Measurements from ENCODE around the gene ATP8B3.
A peak's percentile ranks its signal among the peaks of the same experiment; 100 is the strongest.

The ATP8B3 gene

GRCh38 chr19:1816530-1817298 is 4.6 kb upstream of the ATP8B3 start:
- Histone ChIP-seq H3K4me3 (ENCODE audit: low read depth, low read length) (no peak overlapping the region), H3K36me3 (ENCODE audit: control insufficient read depth in 2 of 2, insufficient read depth in 1 of 2, low read length in 2 of 2) (peaks cover 7 to 63% of the 10 kb centered on the region in 2 experiments; a peak in 2 of 3 replicates), H3K9me3 (ENCODE audit: control insufficient read depth, insufficient read depth, low read depth, low read length) (no peaks in the 10 kb centered on the region), H3K4me1 (ENCODE audit: control insufficient read depth, insufficient read depth, low read length) (no peaks in the 10 kb centered on the region), H3K27ac (ENCODE audit: extremely low read depth, low read depth, low read length) (no peak overlapping the region)
- TF ChIP-seq SALL2 (tag by site-specific recombination; IDR thresholded peaks at IDR 0.05; ENCODE audit: borderline replicate concordance) (no peak), ZNF777 (tag by site-specific recombination; IDR thresholded peaks at IDR 0.05; ENCODE audit: borderline replicate concordance) (no peak), ZNF561 (tag by site-specific recombination; IDR thresholded peaks at IDR 0.05; ENCODE audit: borderline replicate concordance) (no peak), ZNF658 (tag by site-specific recombination; IDR thresholded peaks at IDR 0.05) (no peak), SP3 (tag by site-specific recombination; IDR thresholded peaks at IDR 0.05) (no peak), ZNF514 (tag by site-specific recombination; IDR thresholded peaks at IDR 0.05) (no peak), ZNF623 (tag by site-specific recombination; IDR thresholded peaks at IDR 0.05) (no peak), ZNF664 (tag by site-specific recombination; IDR thresholded peaks at IDR 0.05) (no peak), OSR2 (tag by site-specific recombination; IDR thresholded peaks at IDR 0.05) (no peak), ZNF768 (tag by site-specific recombination; IDR thresholded peaks at IDR 0.05) (no peak), KLF8 (tag by site-specific recombination; IDR thresholded peaks at IDR 0.05) (no peak), ZNF112 (tag by site-specific recombination; IDR thresholded peaks at IDR 0.05) (no peak), ZNF510 (tag by site-specific recombination; IDR thresholded peaks at IDR 0.05; ENCODE audit: insufficient replicate concordance) (no peak), MYNN (tag by site-specific recombination; IDR thresholded peaks at IDR 0.05; ENCODE audit: borderline replicate concordance) (no peak), ZNF701 (tag by site-specific recombination; IDR thresholded peaks at IDR 0.05) (no peak)
- TF ChIP-seq, protein P1, sequence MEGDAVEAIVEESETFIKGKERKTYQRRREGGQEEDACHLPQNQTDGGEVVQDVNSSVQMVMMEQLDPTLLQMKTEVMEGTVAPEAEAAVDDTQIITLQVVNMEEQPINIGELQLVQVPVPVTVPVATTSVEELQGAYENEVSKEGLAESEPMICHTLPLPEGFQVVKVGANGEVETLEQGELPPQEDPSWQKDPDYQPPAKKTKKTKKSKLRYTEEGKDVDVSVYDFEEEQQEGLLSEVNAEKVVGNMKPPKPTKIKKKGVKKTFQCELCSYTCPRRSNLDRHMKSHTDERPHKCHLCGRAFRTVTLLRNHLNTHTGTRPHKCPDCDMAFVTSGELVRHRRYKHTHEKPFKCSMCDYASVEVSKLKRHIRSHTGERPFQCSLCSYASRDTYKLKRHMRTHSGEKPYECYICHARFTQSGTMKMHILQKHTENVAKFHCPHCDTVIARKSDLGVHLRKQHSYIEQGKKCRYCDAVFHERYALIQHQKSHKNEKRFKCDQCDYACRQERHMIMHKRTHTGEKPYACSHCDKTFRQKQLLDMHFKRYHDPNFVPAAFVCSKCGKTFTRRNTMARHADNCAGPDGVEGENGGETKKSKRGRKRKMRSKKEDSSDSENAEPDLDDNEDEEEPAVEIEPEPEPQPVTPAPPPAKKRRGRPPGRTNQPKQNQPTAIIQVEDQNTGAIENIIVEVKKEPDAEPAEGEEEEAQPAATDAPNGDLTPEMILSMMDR (tag by site-specific recombination; IDR thresholded peaks at IDR 0.05): no peak
- ChIA-PET POLR2A (interaction anchor here (0.5 kb wide), 1 partner anchor 18 kb away, joined by 4 read pairs; no protein-coding TSS in a partner anchor), CTCF (interaction anchor here (0.9 kb wide), 1 partner anchor 21 kb away, joined by 3 read pairs; no protein-coding TSS in a partner anchor)

GRCh38 chr19:1815605-1816529 is 3.8 kb upstream of the ATP8B3 start:
- Histone ChIP-seq H3K36me3 (ENCODE audit: control insufficient read depth in 2 of 2, insufficient read depth in 1 of 2, low read length in 2 of 2) (peaks cover 5 to 57% of the 10 kb centered on the region in 2 experiments; a peak in 2 of 3 replicates), H3K4me3 (ENCODE audit: low read depth, low read length) (no peak overlapping the region), H3K27ac (ENCODE audit: extremely low read depth, low read depth, low read length) (no peak overlapping the region), H3K4me1 (ENCODE audit: control insufficient read depth, insufficient read depth, low read length) (no peaks in the 10 kb centered on the region), H3K9me3 (ENCODE audit: control insufficient read depth, insufficient read depth, low read depth, low read length) (no peaks in the 10 kb centered on the region)
- POLR2A ChIA-PET: interaction anchor here (0.5 kb wide), 1 partner anchor 17 kb away, joined by 4 read pairs; no protein-coding TSS in a partner anchor
- TF ChIP-seq ZNF341 (tag by site-specific recombination; IDR thresholded peaks at IDR 0.05; ENCODE audit: low read depth): no peak
- TF ChIP-seq ZNF629 (tag by site-specific recombination; IDR thresholded peaks at IDR 0.05): no peak
- TF ChIP-seq ZNF600 (tag by site-specific recombination; IDR thresholded peaks at IDR 0.05): 0 out of 2 replicates have a peak, but pooled peaks have one; percentile 24
- TF ChIP-seq ZNF548 (tag by site-specific recombination; IDR thresholded peaks at IDR 0.05): no peak
- no peak for TF ChIP-seq ZNF610 (tag by site-specific recombination; IDR thresholded peaks at IDR 0.05; ENCODE audit: borderline replicate concordance)
- no peak for TF ChIP-seq BCL11A (tag by site-specific recombination; IDR thresholded peaks at IDR 0.05; ENCODE audit: low read depth)
- TF ChIP-seq KLF17 (tag by site-specific recombination; IDR thresholded peaks at IDR 0.05): 0 out of 2 replicates have a peak, but pooled peaks have one; percentile 20
- no peak for TF ChIP-seq BCL11B (tag by site-specific recombination; IDR thresholded peaks at IDR 0.05; ENCODE audit: low read depth)
- TF ChIP-seq ZNF664 (tag by site-specific recombination; IDR thresholded peaks at IDR 0.05): no peak
- TF ChIP-seq ZNF211 (tag by site-specific recombination; IDR thresholded peaks at IDR 0.05; ENCODE audit: low read depth): no peak
- CTCF ChIA-PET: interaction anchor here (0.9 to 2.7 kb wide), 2 partner anchors 10 to 22 kb away, joined by 3 to 17 read pairs; no protein-coding TSS in a partner anchor

All from HEK293 (cell line).